ENCODE measurements around the gene NIPBL. TPM values are rescaled to one million over a fixed set of nuclear protein-coding genes. Genes with fewer than 3 reads are reported as not detected.
"Not testable (repeated sequence)": the region's sequence is repeated elsewhere in the genome, so short reads cannot be mapped to it uniquely, and the experiment has no call there.

The NIPBL gene
- total RNA-seq, 1 donor from 2014 or later: 90.3 TPM

DNA sequence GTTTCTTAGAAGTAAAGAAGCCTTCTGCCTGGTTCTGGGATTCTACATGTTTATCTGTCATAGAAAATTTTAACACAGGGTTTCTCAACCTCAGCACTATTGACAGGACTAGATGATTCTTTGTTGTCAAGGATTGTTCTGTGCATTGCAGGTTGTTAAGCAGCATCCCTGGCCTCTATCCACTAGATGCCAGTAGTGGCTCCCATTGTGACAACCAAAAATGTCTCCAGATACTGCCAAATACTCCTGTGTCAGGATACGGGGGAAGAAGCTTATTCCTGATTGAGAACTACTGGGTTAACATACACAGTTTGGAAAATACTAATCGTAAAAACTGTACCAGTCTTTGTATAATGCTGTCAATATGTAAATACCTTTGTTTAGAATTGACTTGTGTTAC, 167.1 kb downstream of the NIPBL start:
- DNase-seq: no peak

GRCh38 chr5:37044120-37044519, 167.6 kb downstream of the NIPBL start:
- no peak for DNase-seq

DNA sequence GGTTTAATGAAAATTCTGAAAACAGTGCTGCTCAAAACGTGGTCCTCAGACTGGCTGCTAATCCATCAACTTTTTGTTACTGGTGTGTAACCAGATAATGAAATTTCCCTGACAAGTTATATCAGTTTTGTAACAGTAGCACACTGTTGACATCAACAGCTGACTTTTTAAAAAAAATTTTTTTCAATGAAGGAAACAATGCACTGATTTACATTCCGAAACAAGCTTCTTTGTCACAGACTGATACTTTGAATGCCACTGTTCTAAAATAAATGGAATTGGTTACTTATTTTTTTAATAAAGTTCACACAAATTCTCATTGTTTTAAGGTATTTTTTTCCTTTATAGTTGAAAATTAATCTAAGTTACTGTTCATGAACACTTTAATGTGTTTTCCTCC, 169.1 kb downstream of the NIPBL start:
- DNase-seq: no peak

- no peak for DNase-seq
Observed at GRCh38 chr5:37047947-37048346, 171.4 kb downstream of the NIPBL start.

DNA sequence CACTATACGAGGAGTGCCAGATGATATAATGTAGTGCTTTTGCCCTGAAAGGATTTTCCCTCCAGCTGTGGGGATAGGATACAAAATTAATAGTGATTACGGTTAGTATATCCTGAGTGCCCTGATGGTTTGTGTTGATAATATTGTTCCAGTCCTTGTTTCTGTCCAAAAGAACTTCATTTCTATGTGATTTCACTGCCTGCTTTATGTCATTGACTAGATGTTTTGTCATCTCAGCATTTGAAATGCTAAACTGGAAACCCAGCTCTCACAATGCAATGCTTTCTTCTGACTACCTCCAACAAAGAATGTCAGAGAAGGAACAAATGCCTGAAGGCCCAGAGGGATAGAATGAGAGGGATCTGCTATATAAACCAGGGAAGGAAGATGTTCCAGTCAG, 177.8 kb downstream of the NIPBL start:
- no peak for DNase-seq

DNA sequence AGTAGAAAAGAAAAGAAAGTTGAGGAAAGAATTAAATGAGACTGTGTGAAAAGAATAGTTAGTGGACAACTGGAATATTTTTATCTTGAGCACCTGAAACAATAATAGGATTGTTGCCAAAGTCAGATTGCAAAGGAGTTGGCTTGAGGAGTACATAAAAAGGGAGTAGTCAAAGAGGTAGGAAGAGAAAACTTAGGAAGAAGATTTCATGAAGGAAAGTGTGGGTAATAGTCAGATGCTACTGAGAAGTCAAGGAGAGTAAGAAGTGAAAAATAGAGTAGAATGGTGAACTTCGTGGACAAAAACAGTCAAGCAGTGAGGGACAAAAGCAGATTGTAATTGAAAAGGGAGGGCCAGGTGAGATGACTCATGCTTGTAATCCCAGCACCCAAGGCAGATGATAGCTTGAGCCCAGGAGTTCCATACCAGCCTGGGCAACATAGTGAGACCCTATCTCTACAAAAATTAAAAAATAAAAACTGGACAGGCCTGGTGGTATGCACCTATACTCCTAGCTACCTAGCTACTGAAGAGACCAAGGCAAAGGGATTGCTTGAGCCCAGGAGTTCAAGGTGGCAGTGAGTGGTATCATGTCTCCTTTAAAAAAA, 178.9 kb downstream of the NIPBL start:
- no peak for DNase-seq

GRCh38 chr5:37056762-37057161, 180.2 kb downstream of the NIPBL start:
- no peak for DNase-seq

GRCh38 chr5:37060030-37060429, 183.5 kb downstream of the NIPBL start:
- no peak for DNase-seq

DNA sequence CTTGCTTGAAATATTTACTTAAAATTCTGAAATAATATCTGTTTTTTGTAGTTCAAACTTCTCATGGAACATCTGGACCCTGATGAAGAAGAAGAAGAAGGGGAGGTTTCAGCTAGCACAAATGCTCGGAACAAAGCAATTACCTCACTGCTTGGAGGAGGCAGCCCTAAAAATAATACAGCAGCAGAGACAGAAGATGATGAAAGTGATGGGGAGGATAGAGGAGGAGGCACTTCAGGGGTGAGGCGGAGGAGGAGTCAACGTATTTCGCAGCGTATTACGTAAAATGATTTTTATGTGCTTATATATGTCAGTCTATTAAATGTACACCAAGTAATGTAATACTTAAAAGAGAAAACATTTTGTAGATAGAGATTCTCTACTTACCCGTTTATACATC, 187.2 kb downstream of the NIPBL start:
- DNase-seq: no peak

DNA sequence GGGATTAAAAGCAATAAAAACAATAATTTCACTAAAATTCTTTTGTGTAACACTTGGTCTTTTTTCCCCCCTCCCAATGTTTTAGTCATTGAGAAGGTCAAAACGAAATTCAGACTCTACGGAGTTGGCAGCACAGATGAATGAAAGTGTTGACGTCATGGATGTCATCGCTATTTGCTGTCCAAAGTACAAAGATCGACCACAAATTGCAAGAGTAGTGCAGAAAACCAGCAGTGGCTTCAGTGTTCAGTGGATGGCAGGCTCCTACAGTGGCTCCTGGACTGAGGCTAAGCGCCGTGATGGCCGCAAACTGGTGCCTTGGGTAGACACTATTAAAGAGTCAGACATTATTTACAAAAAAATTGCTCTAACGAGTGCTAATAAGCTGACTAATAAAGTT, 187.9 kb downstream of the NIPBL start:
- DNase-seq: no peak

DNA sequence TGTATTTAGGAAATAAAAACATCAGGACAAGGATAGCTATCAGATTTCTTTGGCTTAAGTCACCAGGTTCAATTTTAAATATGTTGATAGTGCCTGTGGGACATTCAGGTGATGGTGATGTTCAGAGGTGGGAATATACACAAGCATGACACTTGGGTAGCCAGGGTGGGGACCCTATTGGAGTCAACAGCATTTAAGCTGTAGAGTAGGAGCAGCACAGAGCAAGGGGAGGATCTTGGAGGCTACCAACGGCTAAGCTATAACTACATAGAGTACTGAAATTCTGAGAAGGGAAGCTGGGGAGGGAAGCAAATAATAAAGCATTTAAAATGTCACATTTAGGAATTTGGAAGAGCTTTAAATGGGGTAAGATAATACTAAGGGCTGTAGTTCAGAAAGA, 194.9 kb downstream of the NIPBL start:
- DNase-seq: no peak

- DNase-seq: no peak
Observed at GRCh38 chr5:37071901-37072581, 195.5 kb downstream of the NIPBL start.

DNA sequence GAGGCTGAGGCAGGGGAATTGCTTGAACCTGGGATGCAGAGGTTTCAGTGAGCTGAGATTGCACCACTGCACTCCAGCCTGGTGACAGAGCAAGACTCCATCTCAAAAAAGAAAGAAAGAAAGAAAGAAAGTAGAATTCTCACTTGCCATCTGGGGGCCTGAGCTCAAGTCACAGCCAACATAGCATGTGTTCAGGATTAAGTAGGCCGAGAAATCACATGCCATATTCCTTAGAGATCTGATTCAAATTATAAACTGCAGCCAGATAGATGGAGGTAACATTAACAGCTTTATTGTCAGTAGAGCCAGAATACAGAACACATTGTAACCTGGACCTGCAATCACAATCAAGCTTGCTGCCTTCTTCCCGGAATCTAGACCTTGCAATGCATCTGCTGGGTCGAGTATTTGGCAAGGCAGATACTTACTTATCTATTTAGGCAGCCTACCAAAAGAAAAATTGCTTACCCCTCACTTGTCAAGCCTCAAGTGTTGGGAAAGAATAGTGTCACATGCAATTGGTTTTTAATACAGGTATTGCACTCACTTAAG, 198.9 kb downstream of the NIPBL start:
- no peak for DNase-seq

- DNase-seq: no peak
Observed at GRCh38 chr5:37077146-37077545, 200.6 kb downstream of the NIPBL start.

- no peak for DNase-seq
Observed at GRCh38 chr5:37080697-37081096, 204.1 kb downstream of the NIPBL start.

DNA sequence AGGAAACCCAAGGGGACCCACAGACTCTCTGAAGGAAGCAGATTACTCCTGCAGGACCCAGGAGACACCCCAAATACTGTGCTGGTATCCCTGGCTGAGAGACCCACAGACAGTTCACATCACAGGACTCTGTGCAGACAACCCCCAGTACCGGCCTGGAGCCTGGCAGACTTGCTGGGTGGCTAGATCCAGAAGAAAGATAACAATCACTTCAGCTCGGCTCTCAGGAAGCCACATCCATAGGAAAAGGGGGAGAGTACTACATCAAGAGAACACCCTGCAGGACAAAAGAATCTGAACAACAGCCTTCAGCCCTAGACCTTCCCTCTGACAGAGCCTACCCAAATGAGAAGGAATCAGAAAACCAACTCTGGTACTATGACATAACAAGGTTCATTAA, 206.4 kb downstream of the NIPBL start:
- not testable (repeated sequence) for DNase-seq

DNA sequence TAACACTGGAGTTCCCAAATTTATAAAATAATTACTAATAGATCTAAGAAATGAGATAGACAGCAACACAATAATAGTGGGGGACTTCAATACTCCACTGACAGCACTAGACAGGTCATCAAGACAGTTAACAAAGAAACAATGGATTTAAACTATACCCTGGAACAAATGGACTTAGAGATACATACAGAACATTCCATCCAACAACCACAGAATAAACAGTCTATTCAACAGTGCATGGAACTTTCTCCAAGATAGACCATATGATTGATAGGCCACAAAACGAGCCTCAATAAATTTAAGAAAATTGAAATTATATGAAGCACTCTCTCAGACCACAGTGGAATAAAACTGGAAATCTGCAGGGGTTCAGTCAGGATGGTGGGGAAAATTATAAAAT, 209.5 kb downstream of the NIPBL start:
- DNase-seq: not testable (repeated sequence)

- DNase-seq: no peak
Observed at GRCh38 chr5:37086466-37087173, 210.1 kb downstream of the NIPBL start.

DNA sequence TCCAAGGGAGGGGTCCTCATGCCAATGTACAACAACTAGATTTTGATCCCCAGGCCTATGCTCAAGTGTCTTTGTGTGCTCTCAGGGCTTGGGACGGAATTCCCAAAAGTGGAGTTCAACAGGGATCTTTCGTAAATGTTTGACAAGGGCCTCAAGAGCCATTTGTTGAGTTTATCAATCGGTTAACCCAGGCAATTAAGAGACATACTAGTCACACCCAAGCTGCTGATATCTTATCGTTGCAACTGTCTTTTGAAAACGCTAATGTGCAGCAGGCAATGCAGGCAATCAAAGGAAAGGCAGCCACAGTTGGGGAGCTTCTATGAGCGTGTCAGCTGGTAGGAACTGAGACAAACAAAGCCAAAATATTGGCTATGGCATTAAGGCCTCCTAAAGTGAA, 211.4 kb downstream of the NIPBL start:
- DNase-seq: no peak

GRCh38 chr5:37090123-37090726, 213.7 kb downstream of the NIPBL start:
- no peak for DNase-seq

- no peak for DNase-seq
Observed at GRCh38 chr5:37090781-37091180, 214.2 kb downstream of the NIPBL start.

GRCh38 chr5:37093795-37094194, 217.2 kb downstream of the NIPBL start:
- DNase-seq: not testable (repeated sequence)

GRCh38 chr5:37099267-37099666, 222.7 kb downstream of the NIPBL start:
- DNase-seq: not testable (repeated sequence)

Measured in skin of body (tissue), 2 donors.